ENCODE data around the gene STX5.
"Not testable (repeated sequence)": the region's sequence is repeated elsewhere in the genome, so short reads cannot be mapped to it uniquely, and the experiment has no call there.

Gene STX5

GRCh38 chr11:62828130-62828529 is 3.7 kb downstream of the STX5 start:
- not testable (repeated sequence) for DNase-seq

- DNase-seq: no peak
Measured at GRCh38 chr11:62823677-62824076, 8.2 kb downstream of the STX5 start.

GRCh38 chr11:62817129-62817528 is 14.7 kb downstream of the STX5 start:
- DNase-seq: no peak

- no peak for DNase-seq
Measured at GRCh38 chr11:62816557-62816956, 15.3 kb downstream of the STX5 start.

- DNase-seq: no peak
Measured at GRCh38 chr11:62811659-62812058, 20.2 kb downstream of the STX5 start.

- DNase-seq: no peak
Measured at GRCh38 chr11:62810748-62811147, 21.1 kb downstream of the STX5 start.

GRCh38 chr11:62806611-62807121 is 25.2 kb downstream of the STX5 start:
- DNase-seq: no peak

GRCh38 chr11:62805961-62806441 is 25.9 kb downstream of the STX5 start:
- DNase-seq: no peak

GRCh38 chr11:62805076-62805892 is 26.6 kb downstream of the STX5 start, which contains the start of gene NXF1:
NXF1 (minus strand) TSS chr11:62805440; CDS start chr11:62805356, 84 bp downstream.
- DNase-seq: peak; percentile 91

- DNase-seq: no peak
Measured at GRCh38 chr11:62804310-62805075, 27.4 kb downstream of the STX5 start.

- DNase-seq: no peak
Measured at GRCh38 chr11:62801071-62801470, 30.8 kb downstream of the STX5 start.

GRCh38 chr11:62799486-62799885 is 32.4 kb downstream of the STX5 start:
- DNase-seq: no peak

- no peak for DNase-seq
Measured at GRCh38 chr11:62796281-62796680, 35.6 kb downstream of the STX5 start.

GRCh38 chr11:62794201-62794775 is 37.6 kb downstream of the STX5 start:
- no peak for DNase-seq

- DNase-seq: no peak
Measured at GRCh38 chr11:62792202-62792575, 39.7 kb downstream of the STX5 start.

GRCh38 chr11:62791501-62792201 is 40.2 kb downstream of the STX5 start, which contains the start of gene TMEM223:
TMEM223 (minus strand) TSS chr11:62792006; CDS start chr11:62791994, 12 bp downstream.
- peak; percentile 74 for DNase-seq

GRCh38 chr11:62789576-62789975 is 42.3 kb downstream of the STX5 start:
- no peak for DNase-seq

GRCh38 chr11:62788991-62789390 is 42.9 kb downstream of the STX5 start:
- DNase-seq: no peak

GRCh38 chr11:62787005-62787759 is 44.7 kb downstream of the STX5 start, which contains the start of gene TMEM179B:
TMEM179B (plus strand) TSS chr11:62787402; CDS start chr11:62787432, 30 bp downstream.
- DNase-seq: peak; percentile 93

GRCh38 chr11:62786318-62787004 is 45.4 kb downstream of the STX5 start:
- peak; percentile 76 for DNase-seq

- no peak for DNase-seq
Measured at GRCh38 chr11:62782753-62783152, 49.1 kb downstream of the STX5 start.
